Breast epithelium (tissue), 4 donors: ENCODE results near the gene SDK2. TPM values are rescaled to one million over a fixed set of nuclear protein-coding genes. Genes with fewer than 3 reads are reported as not detected.
"Not testable (repeated sequence)": the region's sequence is repeated elsewhere in the genome, so short reads cannot be mapped to it uniquely, and the experiment has no call there.

Source experiments
- DNase-seq, 2 donors: peaks; one replicate each; pipeline ENCODE4 v3.0.0-alpha.2; 2019; ENCODE audit warnings: low spot score in 2 of 2
- H3K27ac ChIP-seq, 2 donors: fragments of 200-600 bp; sonication (generic) in 1 of 2; one replicate each; pipeline ENCODE4 v1.5.1; 2016 to 2019; ENCODE audit warnings: mild to moderate bottlenecking in 1 of 2
- H3K27me3 ChIP-seq, 2 donors: fragments of 200-600 bp; sonication (generic) in 1 of 2; one replicate each; pipeline versions ENCODE4 v1.5.1 to v1.6.0; 2017 to 2019; ENCODE audit warnings: control low read depth in 1 of 2, mild to moderate bottlenecking in 1 of 2
- H3K36me3 ChIP-seq: fragments of 200-600 bp; one replicate; pipeline ENCODE4 v1.5.1; 2019
- H3K4me1 ChIP-seq, 2 donors: fragments of 200-600 bp; sonication (generic); one replicate each; pipeline ENCODE4 v1.5.1; 2016 to 2019; ENCODE audit warnings: control low read depth in 1 of 2
- H3K4me3 ChIP-seq, 3 donors: fragments of 200-600 bp; sonication (generic); 1 replicate in 2 of 3; 2 replicates in 1 of 3; pipeline ENCODE4 v1.5.1; 2016 to 2019; ENCODE audit warnings: mild to moderate bottlenecking in 3 of 3, moderate library complexity in 2 of 3
- H3K9me3 ChIP-seq, 2 donors: fragments of 200-600 bp; sonication (generic) in 1 of 2; one replicate each; pipeline ENCODE4 v1.5.1; 2016 to 2019; ENCODE audit warnings: control low read depth in 1 of 2
- CTCF ChIP-seq, 3 donors: fragments of 450-650 bp; IDR thresholded peaks; one replicate each; pipeline ENCODE4 v1.5.1; 2016 to 2017; ENCODE audit warnings: antibody characterized with exemption in 3 of 3, mild to moderate bottlenecking in 3 of 3, moderate library complexity in 3 of 3
- POLR2A ChIP-seq: fragments of 450-650 bp; IDR thresholded peaks from one replicate; pipeline ENCODE4 v1.6.1; 2016; ENCODE audit warnings: antibody characterized with exemption, mild to moderate bottlenecking, moderate library complexity
- POLR2AphosphoS5 ChIP-seq, 3 donors: sonication (generic); formaldehyde crosslinking; IDR thresholded peaks; one replicate each; pipeline ENCODE4 v1.6.1; 2017; ENCODE audit warnings: antibody characterized with exemption in 3 of 3
- intact Hi-C: fragments of 100-400 bp; cut with DNase I; formaldehyde crosslinking; loops from one replicate; pipeline ENCODE4 v1.15.1; 2023; ENCODE audit warnings: low total_unique reads
- total RNA-seq, 3 donors: library from RNA; depleted of rRNA; stranded (reverse); fragments of >200 nt; gene quantifications; one replicate each; pipeline ENCODE4 v1.1.0, GENCODE V29; 2016

The SDK2 gene
- total RNA-seq, 3 donors from 2014 or later = 0.16 to 2.9 (median 2.6) TPM

- intact Hi-C loops = loop anchor here (10.0 kb wide), 1 partner anchor 47 kb away; no protein-coding TSS in a partner anchor
- H3K4me3 ChIP-seq = no peak overlapping the region
- peak overlapping the region in 1 of 2 donors; percentile 20 for H3K27ac ChIP-seq
- TF ChIP-seq CTCF (IDR thresholded peaks at IDR 0.05) = no peak
- no peak for TF ChIP-seq POLR2AphosphoS5 (IDR thresholded peaks at IDR 0.05)
- no peak for TF ChIP-seq POLR2A
- DNase-seq = no peak
- H3K9me3 ChIP-seq = no peaks in the 10 kb centered on the region
- no peaks in the 10 kb centered on the region for H3K36me3 ChIP-seq
- no peaks in the 10 kb centered on the region for H3K4me1 ChIP-seq
- no peaks in the 10 kb centered on the region for H3K27me3 ChIP-seq
Observed at GRCh38 chr17:73317513-73318426, 326.5 kb downstream of the SDK2 start.

GRCh38 chr17:73316919-73317505 is 327.2 kb downstream of the SDK2 start:
- Histone ChIP-seq H3K36me3 (no peaks in the 10 kb centered on the region), H3K4me3 (no peak overlapping the region), H3K27me3 (no peaks in the 10 kb centered on the region), H3K4me1 (no peaks in the 10 kb centered on the region), H3K27ac (peak overlapping the region in 1 of 2 donors; percentile 20), H3K9me3 (no peaks in the 10 kb centered on the region)
- TF ChIP-seq POLR2A (no peak), POLR2AphosphoS5 (IDR thresholded peaks at IDR 0.05) (no peak), CTCF (IDR thresholded peaks at IDR 0.05) (no peak)
- intact Hi-C loops = loop anchor here (10.0 kb wide), 1 partner anchor 48 kb away; no protein-coding TSS in a partner anchor
- no peak for DNase-seq

DNA sequence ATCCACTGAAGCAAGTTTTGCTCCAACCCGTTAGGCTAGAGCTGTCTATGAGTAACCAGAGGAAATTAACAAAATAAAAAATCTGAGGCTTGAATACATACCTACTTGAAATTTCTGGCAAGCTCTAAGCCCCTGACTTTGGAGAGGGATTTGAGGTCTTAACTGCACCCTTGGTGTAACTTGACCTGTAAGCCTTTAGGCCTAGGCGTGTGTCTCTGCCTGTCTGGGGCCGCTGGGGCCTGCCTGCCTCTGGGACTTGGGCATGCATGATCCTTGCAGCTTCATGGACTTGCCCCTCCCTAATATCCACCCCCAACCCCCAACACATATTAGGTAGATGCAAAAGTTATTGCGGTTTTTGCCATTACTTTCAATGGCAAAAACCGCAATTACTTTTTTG is 328.8 kb downstream of the SDK2 start:
- H3K36me3 ChIP-seq = no peaks in the 10 kb centered on the region
- TF ChIP-seq POLR2A (no peak), CTCF (IDR thresholded peaks at IDR 0.05) (no peak), POLR2AphosphoS5 (IDR thresholded peaks at IDR 0.05) (no peak)
- intact Hi-C loops = loop anchor here (10.0 kb wide), 1 partner anchor 49 kb away; no protein-coding TSS in a partner anchor
- no peak overlapping the region for H3K27ac ChIP-seq
- DNase-seq = no peak
- H3K27me3 ChIP-seq = no peaks in the 10 kb centered on the region
- H3K4me3 ChIP-seq = no peak overlapping the region
- no peaks in the 10 kb centered on the region for H3K4me1 ChIP-seq
- H3K9me3 ChIP-seq = no peaks in the 10 kb centered on the region

DNA sequence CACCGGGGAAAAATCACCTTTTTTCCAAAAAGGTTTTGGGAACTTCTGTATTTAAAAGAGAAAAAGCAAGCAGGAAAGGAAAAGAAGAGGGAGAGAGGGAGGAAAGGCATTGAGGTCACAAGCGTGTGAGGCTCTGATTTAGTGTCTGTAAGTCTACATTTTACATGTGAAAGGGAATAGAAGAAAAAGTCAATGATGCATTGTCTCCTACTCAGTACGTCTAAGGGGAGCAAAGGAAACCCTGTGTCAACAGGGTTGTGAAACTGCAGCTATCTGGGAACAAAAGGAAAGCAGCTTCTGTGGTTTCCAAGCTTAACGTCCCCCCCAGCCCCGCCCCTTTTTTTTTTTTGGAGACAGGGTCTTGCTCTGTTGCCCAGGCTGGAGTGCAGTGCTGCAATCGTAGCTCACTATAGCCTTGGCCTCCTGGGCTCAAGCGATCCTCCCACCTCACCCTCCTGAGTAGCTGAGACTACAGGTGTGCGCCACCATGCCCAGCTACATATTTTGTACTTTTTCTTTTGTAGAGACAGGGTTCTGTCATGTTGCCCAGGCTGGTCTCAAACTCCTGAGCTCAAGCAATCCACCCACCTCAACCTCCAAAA is 330.6 kb downstream of the SDK2 start:
- no peaks in the 10 kb centered on the region for H3K9me3 ChIP-seq
- intact Hi-C loops = loop anchor here (10.0 kb wide), 1 partner anchor 51 kb away; no protein-coding TSS in a partner anchor

GRCh38 chr17:73312887-73313286 is 331.4 kb downstream of the SDK2 start:
- DNase-seq = not testable (repeated sequence)
- H3K27ac ChIP-seq = peak overlapping the region; percentile 99

More for the DNA sequence above, 330.6 kb downstream of the SDK2 start:
- H3K36me3 ChIP-seq = no peaks in the 10 kb centered on the region
- no peak overlapping the region for H3K27ac ChIP-seq
- TF ChIP-seq POLR2A = no peak
- no peaks in the 10 kb centered on the region for H3K4me1 ChIP-seq
- no peak for DNase-seq
- no peaks in the 10 kb centered on the region for H3K27me3 ChIP-seq
- no peak overlapping the region for H3K4me3 ChIP-seq

More at GRCh38 chr17:73312887-73313286, 331.4 kb downstream of the SDK2 start:
- not testable (repeated sequence) for H3K36me3 ChIP-seq, H3K27me3 ChIP-seq, H3K4me1 ChIP-seq, H3K9me3 ChIP-seq
- peak overlapping the region in 1 of 3 donors; percentile 93 for H3K4me3 ChIP-seq
- intact Hi-C loops = loop anchor here (10.0 kb wide), 1 partner anchor 52 kb away; no protein-coding TSS in a partner anchor
